Panc1 (cell line): ENCODE results near the gene GUCY2F. TPM values are rescaled to one million over a fixed set of nuclear protein-coding genes. Genes with fewer than 3 reads are reported as not detected.

Experiments used
- ATAC-seq: fragments of 200-7000 bp; cut with Tn5 transposase; 2 replicates; pipeline ENCODE4 v1.9.1; 2020; ENCODE audit warnings: mild to moderate bottlenecking, moderate library complexity
- BruUV-seq: library from RNA; stranded (reverse); fragments of 400-500 nt; replicated peaks from 2 replicates; lab custom pipeline; 2021; lab: Mats Ljungman, UMichigan
- CTCF ChIA-PET: fragments of 300-600 bp; sonication (Branson Sonifier 250); formaldehyde crosslinking; loops from one replicate; lab custom pipeline; 2022; ENCODE audit warnings: antibody characterized with exemption; lab: Charles Lee
- POLR2A ChIA-PET: fragments of 300-600 bp; sonication (Branson Sonifier 250); formaldehyde crosslinking; loops from one replicate; lab custom pipeline; 2022; ENCODE audit warnings: antibody characterized with exemption; lab: Charles Lee
- DNase-seq: peaks from one replicate; pipeline ENCODE4 v3.0.0-alpha.2; 2010; ENCODE audit warnings: low read depth, low spot score
- H3K27ac ChIP-seq: 2 replicates; pipeline ENCODE4 v1.5.1; 2011; ENCODE audit warnings: mild to moderate bottlenecking, low read length, inconsistent platforms
- H3K27me3 ChIP-seq: fragments of 200-500 bp; sonication (Bioruptor generic); 2 replicates; pipeline ENCODE4 v1.6.0; 2014; ENCODE audit warnings: low read length, inconsistent platforms; ENCODE audit not compliant: control insufficient read depth, insufficient read depth
- H3K36me3 ChIP-seq: fragments of 200-500 bp; sonication (Bioruptor generic); 2 replicates; pipeline ENCODE4 v1.5.1; 2014; ENCODE audit warnings: inconsistent platforms, mild to moderate bottlenecking, low read length, moderate library complexity; ENCODE audit not compliant: control insufficient read depth, insufficient read depth
- H3K4me1 ChIP-seq: 2 replicates; pipeline ENCODE4 v1.5.1; 2011; ENCODE audit warnings: inconsistent platforms, mild to moderate bottlenecking, low read length, moderate library complexity; ENCODE audit not compliant: control insufficient read depth, insufficient read depth
- H3K4me3 ChIP-seq, 2 experiments: 2 replicates each; pipeline ENCODE4 v1.5.1; 2011 to 2012; ENCODE audit warnings: low read depth in 2 of 2, low read length in 2 of 2, mild to moderate bottlenecking in 2 of 2, inconsistent platforms in 1 of 2, moderate library complexity in 1 of 2
- H3K9me3 ChIP-seq: fragments of 200-500 bp; sonication (Bioruptor generic); 2 replicates; pipeline ENCODE4 v1.5.1; 2014; ENCODE audit warnings: low read depth, mild to moderate bottlenecking, inconsistent platforms, low read length, moderate library complexity; ENCODE audit not compliant: control insufficient read depth, insufficient read depth
- CTCF ChIP-seq: fragments of 450-650 bp; IDR thresholded peaks from 2 replicates; pipeline ENCODE4 v1.5.1; 2017; ENCODE audit warnings: mild to moderate bottlenecking
- POLR2AphosphoS5 ChIP-seq: IDR thresholded peaks from 2 replicates; pipeline ENCODE4 v1.6.1; 2012; ENCODE audit warnings: mild to moderate bottlenecking, low read depth, low read length, moderate library complexity
- REST ChIP-seq, 2 experiments: IDR thresholded peaks; 2 replicates each; pipeline ENCODE4 v1.6.1; 2011 to 2012; ENCODE audit warnings: low read depth in 2 of 2, control low read depth in 1 of 2, low read length in 1 of 2, mild to moderate bottlenecking in 1 of 2, moderate library complexity in 1 of 2; ENCODE audit not compliant: insufficient read depth in 1 of 2
- SIN3A ChIP-seq: IDR thresholded peaks from 2 replicates; pipeline ENCODE4 v1.6.1; 2012; ENCODE audit warnings: low read depth, mild to moderate bottlenecking, low read length, moderate library complexity, borderline replicate concordance; ENCODE audit not compliant: insufficient read depth
- TCF7L2 ChIP-seq: IDR thresholded peaks from 2 replicates; pipeline ENCODE4 v1.6.1; 2011; ENCODE audit warnings: mild to moderate bottlenecking, low read depth, low read length, inconsistent platforms
- in situ Hi-C: cut with HindIII; loops from 2 replicates; pipeline ENCODE4 v1.10.0; 2016; ENCODE audit warnings: low sequenced_read_pairs, low pct_unique_long_range_greater_than_20kb
- intact Hi-C: fragments of 100-400 bp; cut with micrococcal nuclease; formaldehyde crosslinking; loops from one replicate; pipeline ENCODE4 v1.10.0; 2022; ENCODE audit not compliant: unreplicated experiment
- total RNA-seq: library from RNA; stranded (reverse); gene quantifications from one replicate; pipeline ENCODE4 v1.2.1, GENCODE V29; 2021; ENCODE audit not compliant: unreplicated experiment

GUCY2F gene
- total RNA-seq, 1 experiment from 2014 or later, result not detected

GRCh38 chrX:109356684-109357083 lies 125.2 kb downstream of the GUCY2F start:
- Histone ChIP-seq H3K4me1 (no peaks in the 10 kb centered on the region), H3K36me3 (no peaks in the 10 kb centered on the region), H3K4me3 (no peak overlapping the region), H3K27me3 (no peaks in the 10 kb centered on the region), H3K27ac (no peak overlapping the region), H3K9me3 (no peaks in the 10 kb centered on the region)
- no TSS peak for BruUV-seq
- intact Hi-C loops (no loop called here), in situ Hi-C loops (no loop called here)
- ChIA-PET CTCF (no interaction called here), POLR2A (no interaction called here)
- TF ChIP-seq TCF7L2 (no peak), POLR2AphosphoS5 (no peak), CTCF (no peak), SIN3A (no peak), REST (IDR thresholded peaks at IDR 0.05; ENCODE audit: insufficient read depth in 1 of 2, low read depth in 2 of 2, low read length in 1 of 2) (no peak)
- DNase-seq, result no peak
- ATAC-seq, result no peak

GRCh38 chrX:109352066-109352588 lies 129.8 kb downstream of the GUCY2F start:
- Histone ChIP-seq H3K27me3 (no peaks in the 10 kb centered on the region), H3K27ac (no peak overlapping the region), H3K4me1 (no peaks in the 10 kb centered on the region), H3K9me3 (no peaks in the 10 kb centered on the region), H3K4me3 (no peak overlapping the region), H3K36me3 (no peaks in the 10 kb centered on the region)
- TF ChIP-seq CTCF, result no peak
- TF ChIP-seq SIN3A, result no peak
- no peak for TF ChIP-seq TCF7L2
- no peak for TF ChIP-seq REST (IDR thresholded peaks at IDR 0.05; ENCODE audit: insufficient read depth in 1 of 2, low read depth in 2 of 2, low read length in 1 of 2)
- no peak for TF ChIP-seq POLR2AphosphoS5
- ATAC-seq (no peak), DNase-seq (no peak)
- ChIA-PET POLR2A (no interaction called here), CTCF (no interaction called here)
- BruUV-seq, result no TSS peak
- in situ Hi-C loops (no loop called here), intact Hi-C loops (no loop called here)
